ENCODE data around the gene ERI2.

The ERI2 gene

DNA sequence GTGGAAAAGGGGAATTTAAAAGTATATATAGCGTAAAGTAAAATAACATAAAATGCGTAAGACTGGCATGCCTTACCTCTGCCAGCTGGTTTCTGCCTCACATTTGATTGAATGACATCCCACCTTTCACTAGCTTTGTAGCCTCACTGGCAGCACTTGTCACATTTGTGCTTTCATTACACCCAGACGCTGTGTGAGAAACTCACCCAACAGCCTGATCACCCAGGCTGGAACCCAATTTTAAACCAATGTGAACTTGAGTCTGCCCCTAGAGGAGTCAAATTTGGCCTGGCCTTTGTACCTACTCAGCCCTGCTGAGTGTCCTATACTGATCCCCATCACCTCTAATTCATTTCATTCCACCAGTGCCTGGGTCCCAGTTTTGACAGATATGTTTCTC, 59.8 kb downstream of the ERI2 start:
- Histone ChIP-seq H3K9me3 (ENCODE audit: insufficient read depth, low read depth, low read length) (peaks cover 13% of the 10 kb centered on the region; the same call in 1 of the 2 replicates), H3K36me3 (ENCODE audit: insufficient read depth, low read length) (no peaks in the 10 kb centered on the region), H3K4me1 (ENCODE audit: insufficient read depth, low read length) (0 out of 2 replicates have a peak, but pooled peaks cover 3% of the 10 kb centered on the region), H3K4me3 (ENCODE audit: low read length) (no peak overlapping the region), H3K27ac (ENCODE audit: low read depth, low read length) (no peak overlapping the region), H3K27me3 (ENCODE audit: insufficient read depth, low read length) (no peaks in the 10 kb centered on the region), H3K9ac (ENCODE audit: low read depth, low read length) (no peak overlapping the region)
- WGBS, result 96% methylated on average over 3 of the region's 3 CpGs

All from HUES64 (cell line).